Measurements from ENCODE around the gene PSD4. TPM values are rescaled to one million over a fixed set of nuclear protein-coding genes. Genes with fewer than 3 reads are reported as not detected.

Gene PSD4
- polyA plus RNA-seq, 1 donor from 2014 or later: 0.67 TPM

- H3K27ac ChIP-seq (ENCODE audit: low read length): no peak overlapping the region
- no peak overlapping the region for H3K4me3 ChIP-seq (ENCODE audit: low read length)
- no peak for TF ChIP-seq REST (IDR thresholded peaks at IDR 0.05; ENCODE audit: borderline replicate concordance)
- no peak for TF ChIP-seq TAF1 (IDR thresholded peaks at IDR 0.05; ENCODE audit: low read depth)
- TF ChIP-seq MXI1 (conservative IDR thresholded peaks at IDR 0.05; ENCODE audit: poor library complexity, severe bottlenecking): no peak
- no peak for TF ChIP-seq SMC3 (conservative IDR thresholded peaks at IDR 0.05; ENCODE audit: poor library complexity)
- TF ChIP-seq RAD21 (conservative IDR thresholded peaks at IDR 0.05): no peak
- TF ChIP-seq POLR2AphosphoS5 (IDR thresholded peaks at IDR 0.05): no peak
- TF ChIP-seq CTCF (IDR thresholded peaks at IDR 0.05; ENCODE audit: poor library complexity, severe bottlenecking): no peak
- no peak for TF ChIP-seq EP300 (conservative IDR thresholded peaks at IDR 0.05; ENCODE audit: poor library complexity, severe bottlenecking)
- no peaks in the 10 kb centered on the region for H3K9me3 ChIP-seq (ENCODE audit: low read length)
- no peak overlapping the region for H3K9ac ChIP-seq (ENCODE audit: low read length)
- H3K36me3 ChIP-seq (ENCODE audit: insufficient read depth, low read length): no peaks in the 10 kb centered on the region
- H3F3A ChIP-seq (ENCODE audit: insufficient read depth, low read length, poor library complexity, severe bottlenecking): no peaks in the 10 kb centered on the region
- no peaks in the 10 kb centered on the region for H4K20me1 ChIP-seq (ENCODE audit: insufficient read depth)
- H3K4me2 ChIP-seq (ENCODE audit: low read length): no peak overlapping the region
- no peaks in the 10 kb centered on the region for H3K9me2 ChIP-seq (ENCODE audit: insufficient read depth, low read length)
- no peak overlapping the region for H2AFZ ChIP-seq (ENCODE audit: low read depth, low read length)
- no peaks in the 10 kb centered on the region for H3K79me2 ChIP-seq (replicated peaks; ENCODE audit: insufficient read depth, low read length)
- no peaks in the 10 kb centered on the region for H3K27me3 ChIP-seq (ENCODE audit: insufficient read depth, low read depth, low read length)
These were observed 12.1 kb downstream of the PSD4 start for GRCh38 chr2:113185664-113186432.

GRCh38 chr2:113186433-113186796 is 12.6 kb downstream of the PSD4 start:
- no peaks in the 10 kb centered on the region for H3K9me3 ChIP-seq (ENCODE audit: low read length)
- H2AFZ ChIP-seq (ENCODE audit: low read depth, low read length): no peak overlapping the region
- H4K20me1 ChIP-seq (ENCODE audit: insufficient read depth): no peaks in the 10 kb centered on the region
- H3F3A ChIP-seq (ENCODE audit: insufficient read depth, low read length, poor library complexity, severe bottlenecking): no peaks in the 10 kb centered on the region
- H3K9ac ChIP-seq (ENCODE audit: low read length): no peak overlapping the region
- no peaks in the 10 kb centered on the region for H3K27me3 ChIP-seq (ENCODE audit: insufficient read depth, low read depth, low read length)
- TF ChIP-seq EZH2 (IDR thresholded peaks at IDR 0.05; ENCODE audit: borderline replicate concordance, insufficient read depth, low read length, poor library complexity, severe bottlenecking) (no peak), RAD21 (conservative IDR thresholded peaks at IDR 0.05) (no peak), SMC3 (conservative IDR thresholded peaks at IDR 0.05; ENCODE audit: poor library complexity) (no peak), EP300 (conservative IDR thresholded peaks at IDR 0.05; ENCODE audit: poor library complexity, severe bottlenecking) (no peak), CTCF (IDR thresholded peaks at IDR 0.05; ENCODE audit: poor library complexity, severe bottlenecking) (no peak)
- H3K4me2 ChIP-seq (ENCODE audit: low read length): no peak overlapping the region
- H3K27ac ChIP-seq (ENCODE audit: low read length): no peak overlapping the region
- H3K9me2 ChIP-seq (ENCODE audit: insufficient read depth, low read length): no peaks in the 10 kb centered on the region
- no peaks in the 10 kb centered on the region for H3K79me2 ChIP-seq (replicated peaks; ENCODE audit: insufficient read depth, low read length)
- no peaks in the 10 kb centered on the region for H3K36me3 ChIP-seq (ENCODE audit: insufficient read depth, low read length)
- no peak overlapping the region for H3K4me3 ChIP-seq (ENCODE audit: low read length)
